Skeletal muscle satellite cell (primary cell): ENCODE data around the gene DOCK8.

Experiments
- H3K27me3 ChIP-seq: 2 replicates; pipeline ENCODE4 v1.7.0; 2013; ENCODE audit warnings: low read length; ENCODE audit not compliant: control insufficient read depth, insufficient read depth
- H3K36me3 ChIP-seq: 2 replicates; pipeline ENCODE4 v1.7.0; 2013; ENCODE audit warnings: mild to moderate bottlenecking, control low read depth, low read length; ENCODE audit not compliant: insufficient read depth
- H3K4me1 ChIP-seq: 2 replicates; pipeline ENCODE4 v1.7.0; 2013; ENCODE audit warnings: low read length; ENCODE audit not compliant: control insufficient read depth, insufficient read depth
- H3K4me2 ChIP-seq: 2 replicates; pipeline ENCODE4 v1.7.0; 2013; ENCODE audit warnings: mild to moderate bottlenecking, low read length
- H3K4me3 ChIP-seq: 2 replicates; pipeline ENCODE4 v1.7.0; 2013; ENCODE audit warnings: low read length
- H3K9ac ChIP-seq: 2 replicates; pipeline ENCODE4 v1.7.0; 2013; ENCODE audit warnings: mild to moderate bottlenecking, low read depth, low read length, moderate library complexity
- H3K9me3 ChIP-seq: replicated peaks from 2 replicates; pipeline ENCODE4 v1.7.0; 2013; ENCODE audit warnings: mild to moderate bottlenecking, control low read depth, low read length

The DOCK8 gene

DNA sequence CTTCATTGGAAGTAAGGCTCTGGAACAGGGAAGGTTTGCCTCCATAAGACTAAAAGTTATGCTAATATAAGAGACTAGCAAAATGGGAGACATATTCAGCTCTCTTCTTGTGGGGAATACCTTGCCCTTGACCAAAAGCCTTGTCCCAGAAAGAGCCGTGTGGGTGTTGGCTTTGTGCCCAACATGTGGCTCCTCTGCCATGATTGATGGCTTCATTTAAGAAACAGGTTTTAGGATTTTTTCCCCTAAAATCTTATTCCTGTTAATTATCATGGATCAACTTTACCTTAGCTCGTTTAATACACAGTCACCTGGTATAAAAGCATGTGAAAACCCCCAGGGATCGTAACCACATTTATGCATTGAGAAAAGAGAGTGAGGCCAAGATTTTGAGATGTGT lies 38.9 kb downstream of the DOCK8 start:
- Histone ChIP-seq H3K36me3 (no peaks in the 10 kb centered on the region), H3K4me3 (no peak overlapping the region), H3K9me3 (no peaks in the 10 kb centered on the region), H3K4me2 (no peak overlapping the region), H3K9ac (no peak overlapping the region), H3K4me1 (no peaks in the 10 kb centered on the region), H3K27me3 (no peaks in the 10 kb centered on the region)

DNA sequence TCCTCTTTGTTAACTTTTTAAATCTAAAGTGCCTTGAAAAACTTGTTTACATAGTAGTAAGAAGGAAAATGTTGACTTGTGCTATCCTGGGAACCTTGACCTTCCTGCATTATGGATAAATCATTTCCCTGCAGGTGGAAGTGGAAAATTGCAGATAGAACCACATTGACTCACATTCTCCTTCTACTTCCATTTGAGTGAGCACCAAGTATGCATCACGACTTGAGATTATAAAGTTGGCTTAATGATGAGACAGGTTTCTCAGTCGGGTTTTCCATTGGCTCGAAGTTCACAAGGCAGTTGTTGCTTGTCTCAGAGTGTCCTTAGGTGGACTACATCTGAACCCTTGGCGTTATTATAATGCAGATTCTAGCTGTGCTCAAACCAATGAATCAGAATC lies 39.9 kb downstream of the DOCK8 start:
- no peak overlapping the region for H3K9ac ChIP-seq
- no peaks in the 10 kb centered on the region for H3K36me3 ChIP-seq
- H3K27me3 ChIP-seq, result no peaks in the 10 kb centered on the region
- no peaks in the 10 kb centered on the region for H3K9me3 ChIP-seq
- H3K4me3 ChIP-seq, result no peak overlapping the region
- H3K4me1 ChIP-seq, result no peaks in the 10 kb centered on the region
- H3K4me2 ChIP-seq, result no peak overlapping the region

DNA sequence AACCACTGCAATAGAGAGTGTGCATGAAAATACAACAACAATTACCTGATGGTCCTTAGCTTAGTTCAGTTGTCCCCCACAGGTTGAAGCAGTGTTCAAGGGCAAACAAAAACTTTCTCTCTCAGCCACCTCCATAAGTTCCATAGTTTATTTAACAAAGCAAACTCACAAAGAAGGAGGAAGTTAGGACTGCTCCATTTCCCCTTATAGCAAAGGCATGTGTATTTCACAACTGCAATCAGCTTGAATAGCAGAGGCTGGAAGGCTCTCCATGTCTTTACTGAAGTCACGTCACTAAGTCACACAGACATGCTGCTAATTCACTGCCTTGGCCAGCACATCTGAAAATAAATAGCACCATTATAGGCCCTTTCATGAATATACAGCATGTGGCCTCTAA lies 43.3 kb downstream of the DOCK8 start:
- Histone ChIP-seq H3K4me1 (no peaks in the 10 kb centered on the region), H3K4me2 (no peak overlapping the region), H3K27me3 (no peaks in the 10 kb centered on the region), H3K9me3 (no peaks in the 10 kb centered on the region), H3K9ac (no peak overlapping the region), H3K36me3 (no peaks in the 10 kb centered on the region), H3K4me3 (no peak overlapping the region)

DNA sequence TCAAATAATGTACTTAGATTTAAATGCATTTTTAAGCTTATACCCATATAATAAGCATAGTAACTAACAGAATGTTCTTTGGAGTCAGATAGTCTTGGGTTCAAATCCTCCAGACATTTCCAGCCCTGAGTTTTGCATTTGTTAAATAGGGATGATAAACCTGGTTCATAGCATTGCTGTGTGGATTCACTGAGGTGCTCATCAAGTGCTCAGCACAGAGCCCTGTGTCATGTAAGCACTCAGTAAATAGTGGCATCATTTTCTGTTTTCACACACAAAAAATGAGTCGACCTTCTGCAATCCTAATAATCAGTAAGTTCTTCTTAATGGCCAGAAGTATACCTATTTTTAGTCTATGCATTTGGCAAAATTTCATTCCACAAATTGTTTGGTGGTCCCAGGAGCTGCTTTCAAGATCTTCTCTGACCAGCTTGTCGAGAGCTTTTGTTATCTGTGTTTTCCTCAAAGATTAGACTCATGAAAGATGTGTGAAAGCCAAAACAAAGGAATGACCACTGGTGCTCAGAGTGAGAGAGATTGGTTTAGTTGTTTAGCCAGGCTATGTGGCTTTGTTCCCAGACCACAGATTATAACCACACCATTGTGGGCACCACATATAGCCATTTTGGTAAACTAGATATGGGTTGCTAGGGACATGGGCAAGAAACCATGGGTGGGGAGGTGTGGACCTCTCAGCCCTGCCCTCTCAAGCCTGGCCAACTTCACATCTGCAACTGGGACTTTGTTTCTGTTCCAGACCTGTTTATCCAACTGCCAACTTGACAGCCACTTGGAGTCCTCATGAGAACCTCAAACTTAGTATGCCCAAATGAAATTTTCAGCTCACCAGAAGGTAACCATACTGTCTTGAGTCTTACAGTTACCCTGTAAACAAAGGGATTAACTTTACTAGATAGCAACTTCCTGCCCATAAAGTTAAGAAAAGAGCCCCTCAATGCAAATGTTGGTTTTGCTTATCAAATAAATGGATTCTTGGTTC lies 45.0 kb downstream of the DOCK8 start:
- Histone ChIP-seq H3K9ac (no peak overlapping the region), H3K4me2 (no peak overlapping the region), H3K27me3 (no peaks in the 10 kb centered on the region), H3K4me3 (no peak overlapping the region), H3K36me3 (no peaks in the 10 kb centered on the region), H3K4me1 (no peaks in the 10 kb centered on the region), H3K9me3 (no peaks in the 10 kb centered on the region)

DNA sequence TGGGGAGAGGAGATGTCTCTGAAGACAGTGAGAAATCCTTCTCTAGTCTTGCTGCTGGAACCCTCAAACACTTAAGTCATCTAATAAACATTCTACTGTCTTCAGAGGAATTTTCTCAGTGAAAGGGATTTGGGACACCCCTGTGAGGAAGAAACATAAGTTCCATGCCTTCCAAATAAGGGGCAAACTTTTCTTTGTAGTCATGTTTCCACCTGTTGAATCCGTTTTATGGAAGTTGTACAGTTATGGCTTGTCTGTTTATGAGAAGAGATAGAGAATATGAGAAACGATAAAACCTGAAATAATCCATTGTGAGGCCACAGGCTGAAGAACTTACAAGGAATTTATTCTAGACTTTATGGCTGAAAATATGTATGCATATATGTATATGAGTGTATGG lies 49.6 kb downstream of the DOCK8 start:
- no peak overlapping the region for H3K4me3 ChIP-seq
- no peaks in the 10 kb centered on the region for H3K9me3 ChIP-seq
- H3K9ac ChIP-seq, result no peak overlapping the region
- no peaks in the 10 kb centered on the region for H3K36me3 ChIP-seq
- no peak overlapping the region for H3K4me2 ChIP-seq
- no peaks in the 10 kb centered on the region for H3K4me1 ChIP-seq
- H3K27me3 ChIP-seq, result no peaks in the 10 kb centered on the region

DNA sequence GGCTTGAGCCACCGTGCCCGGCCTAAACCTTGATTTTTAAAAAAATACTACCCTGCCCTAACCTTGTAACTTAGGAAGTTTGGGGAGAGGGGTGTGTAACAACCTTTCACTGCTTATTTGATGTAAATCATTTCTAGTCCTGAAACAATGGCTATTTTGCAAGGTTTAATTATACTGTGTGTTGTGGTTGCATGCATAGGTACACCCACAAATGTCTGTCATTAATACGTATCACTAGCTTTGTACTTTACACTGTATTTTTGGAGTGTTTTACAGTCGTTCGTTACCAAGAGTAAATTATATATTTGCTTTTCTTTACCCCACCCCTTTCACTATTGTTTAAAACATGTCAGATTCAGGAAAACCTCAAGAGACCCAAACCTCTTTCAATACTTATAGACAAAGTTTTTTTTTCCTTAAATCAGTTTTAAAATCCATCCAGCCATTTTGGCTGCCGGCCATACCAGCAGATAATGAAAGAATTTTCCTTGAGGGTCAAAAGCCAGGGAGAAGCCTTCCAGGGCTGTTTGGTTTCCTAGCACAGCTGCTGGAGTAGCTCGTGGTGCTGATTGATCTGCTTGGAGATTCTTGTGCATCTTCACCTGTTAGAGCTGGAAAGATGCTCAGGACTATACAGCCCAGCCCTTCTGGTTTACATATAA lies 50.7 kb downstream of the DOCK8 start:
- Histone ChIP-seq H3K36me3 (no peaks in the 10 kb centered on the region), H3K4me3 (no peak overlapping the region), H3K27me3 (no peaks in the 10 kb centered on the region), H3K9ac (no peak overlapping the region), H3K4me2 (no peak overlapping the region), H3K4me1 (no peaks in the 10 kb centered on the region), H3K9me3 (no peaks in the 10 kb centered on the region)

DNA sequence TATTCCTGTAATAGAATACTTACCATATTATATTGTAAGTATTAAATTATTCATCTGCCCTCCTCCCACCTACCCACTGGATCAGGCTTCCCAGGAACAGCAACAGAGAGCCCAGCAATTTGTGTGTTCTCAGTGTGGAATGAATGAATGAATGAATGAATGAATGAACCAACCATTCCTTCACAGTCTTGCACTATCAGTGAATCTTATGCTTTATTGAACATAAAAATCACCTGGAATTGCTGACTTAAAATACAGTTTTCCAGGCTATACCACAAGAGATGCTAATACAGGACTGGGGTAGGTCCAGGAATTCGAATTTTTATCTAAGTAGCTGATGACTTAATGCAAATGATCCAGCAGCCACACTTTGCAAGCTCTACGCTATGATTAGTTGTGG lies 51.6 kb downstream of the DOCK8 start:
- no peaks in the 10 kb centered on the region for H3K9me3 ChIP-seq
- H3K4me3 ChIP-seq, result no peak overlapping the region
- no peaks in the 10 kb centered on the region for H3K36me3 ChIP-seq
- H3K9ac ChIP-seq, result no peak overlapping the region
- no peak overlapping the region for H3K4me2 ChIP-seq
- H3K4me1 ChIP-seq, result no peaks in the 10 kb centered on the region
- no peaks in the 10 kb centered on the region for H3K27me3 ChIP-seq

DNA sequence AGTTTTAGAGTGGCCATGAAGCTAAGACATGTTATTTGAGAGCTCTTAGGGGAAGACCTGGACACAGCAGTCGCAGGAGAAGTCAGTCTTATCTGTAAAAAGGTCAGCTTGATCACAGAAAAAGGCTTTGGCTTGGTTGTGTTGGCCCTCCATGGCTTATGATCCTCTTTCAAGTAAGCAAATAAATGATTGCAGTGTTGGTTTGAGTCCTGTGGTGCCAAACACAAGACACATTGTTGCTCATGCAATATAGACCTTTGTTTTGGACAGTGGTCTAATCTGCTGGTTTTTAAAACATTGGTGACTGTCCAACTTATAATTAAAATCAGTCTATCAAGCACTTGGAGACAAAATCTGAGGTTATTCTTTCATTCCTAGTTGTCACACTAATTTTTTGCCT lies 54.0 kb downstream of the DOCK8 start:
- no peaks in the 10 kb centered on the region for H3K36me3 ChIP-seq
- no peaks in the 10 kb centered on the region for H3K27me3 ChIP-seq
- H3K4me1 ChIP-seq, result no peaks in the 10 kb centered on the region
- no peaks in the 10 kb centered on the region for H3K9me3 ChIP-seq
- H3K9ac ChIP-seq, result no peak overlapping the region
- no peak overlapping the region for H3K4me2 ChIP-seq
- no peak overlapping the region for H3K4me3 ChIP-seq

DNA sequence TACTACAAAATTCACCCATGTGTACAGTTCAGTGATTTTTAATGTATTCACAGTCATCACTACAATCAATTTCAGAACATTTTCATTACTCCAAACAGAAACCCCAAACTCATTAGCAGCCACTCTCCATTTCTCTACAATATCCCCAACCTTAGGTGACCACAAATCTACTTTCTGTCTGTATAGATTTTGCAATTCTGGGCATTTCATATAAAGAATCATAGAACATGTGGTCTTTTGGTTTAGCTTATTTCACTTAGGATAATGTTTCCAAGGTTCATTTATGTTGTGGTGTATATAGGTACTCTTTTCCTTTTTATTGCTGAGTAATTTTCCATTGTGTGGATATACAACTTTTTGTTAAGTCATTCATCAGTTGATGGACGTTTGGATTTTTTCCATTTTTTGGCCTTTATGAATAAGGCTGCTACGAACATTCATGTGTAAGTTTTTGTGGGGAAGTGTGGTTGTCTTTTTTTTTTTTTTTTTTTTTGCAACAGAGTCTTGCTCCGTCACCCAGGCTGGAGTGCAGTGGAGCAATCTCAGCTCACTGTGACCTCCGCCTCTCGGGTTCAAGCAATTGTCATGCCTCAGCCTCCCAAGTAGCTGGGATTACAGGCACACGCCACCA lies 54.5 kb downstream of the DOCK8 start:
- no peaks in the 10 kb centered on the region for H3K4me1 ChIP-seq
- no peaks in the 10 kb centered on the region for H3K9me3 ChIP-seq

DNA sequence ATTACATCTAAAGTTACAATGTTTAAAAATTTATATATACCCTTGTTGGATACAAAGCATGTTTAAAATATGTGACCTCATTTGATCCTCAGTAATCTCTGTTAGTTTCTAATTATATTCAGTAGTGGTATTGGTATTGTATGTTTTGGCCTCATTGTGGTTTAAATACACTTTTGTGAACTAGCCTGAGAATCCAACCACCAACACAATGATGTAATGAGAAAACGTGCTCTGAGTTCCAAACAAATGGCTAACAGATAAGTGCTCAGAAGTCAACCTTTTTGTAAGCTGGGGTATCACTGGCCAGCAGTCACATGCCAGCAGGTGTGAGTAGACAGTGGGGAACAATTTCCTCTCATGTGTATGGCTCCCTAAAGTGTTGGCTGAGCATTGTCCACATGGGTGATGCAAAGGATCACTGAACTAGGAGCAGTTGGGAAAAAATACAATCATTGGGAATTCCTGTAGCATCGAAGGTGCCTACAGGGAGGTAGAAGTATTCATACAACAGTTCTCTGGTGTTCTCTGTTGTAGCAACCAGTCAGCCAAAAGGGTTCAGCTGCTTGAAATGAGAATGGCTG lies 56.1 kb downstream of the DOCK8 start:
- no peak overlapping the region for H3K4me3 ChIP-seq
- no peaks in the 10 kb centered on the region for H3K9me3 ChIP-seq
- H3K4me2 ChIP-seq, result no peak overlapping the region
- no peaks in the 10 kb centered on the region for H3K4me1 ChIP-seq
- H3K36me3 ChIP-seq, result no peaks in the 10 kb centered on the region
- no peaks in the 10 kb centered on the region for H3K27me3 ChIP-seq
- H3K9ac ChIP-seq, result no peak overlapping the region

More for the DNA sequence above, 54.5 kb downstream of the DOCK8 start:
- Histone ChIP-seq H3K36me3 (no peaks in the 10 kb centered on the region), H3K9ac (no peak overlapping the region), H3K4me3 (no peak overlapping the region), H3K27me3 (no peaks in the 10 kb centered on the region), H3K4me2 (no peak overlapping the region)
